IMR-90 (cell line): Measurements from ENCODE around the gene CCDC38. TPM values are rescaled to one million over a fixed set of nuclear protein-coding genes. Genes with fewer than 3 reads are reported as not detected.

Source experiments
- ATAC-seq: fragments of 200-7000 bp; cut with Tn5 transposase; 2 replicates; pipeline ENCODE4 v1.9.1; 2020; ENCODE audit warnings: low read depth, mild to moderate bottlenecking, moderate library complexity
- BruUV-seq: library from RNA; stranded (reverse); fragments of 400-500 nt; replicated peaks from 2 replicates; lab custom pipeline; 2021; lab: Mats Ljungman, UMichigan
- CTCF ChIA-PET: fragments of 300-600 bp; formaldehyde crosslinking; extraction: SDS; loops from one replicate; lab custom pipeline; 2021; ENCODE audit warnings: antibody characterized with exemption; lab: Yijun Ruan, JAX
- POLR2A ChIA-PET: fragments of 300-600 bp; sonication (Branson Sonifier 250); formaldehyde crosslinking; loops from one replicate; lab custom pipeline; 2022; ENCODE audit warnings: antibody characterized with exemption; ENCODE audit not compliant: unreplicated experiment; lab: Charles Lee
- DNase-seq: peaks from one replicate; pipeline ENCODE4 v3.0.0; 2013
- H2AFZ ChIP-seq: replicated peaks from 2 replicates; pipeline ENCODE3; 2013; ENCODE audit warnings: low read length, mild to moderate bottlenecking; ENCODE audit not compliant: poor library complexity
- H2AK5ac ChIP-seq: 2 replicates; pipeline ENCODE4 v1.6.1; 2013; ENCODE audit warnings: low read depth, low read length, inconsistent platforms
- H2AK9ac ChIP-seq: replicated peaks from 2 replicates; pipeline ENCODE3; 2013; ENCODE audit warnings: mild to moderate bottlenecking, low read depth, low read length, moderate library complexity; ENCODE audit not compliant: poor library complexity
- H2BK120ac ChIP-seq: 2 replicates; pipeline ENCODE4 v1.6.1; 2013; ENCODE audit warnings: low read depth, low read length, inconsistent platforms
- H2BK15ac ChIP-seq: 3 replicates; pipeline ENCODE4 v1.6.1; 2013; ENCODE audit warnings: low read depth, low read length, inconsistent platforms
- H2BK20ac ChIP-seq: 2 replicates; pipeline ENCODE4 v1.6.1; 2013; ENCODE audit warnings: low read depth, mild to moderate bottlenecking, inconsistent platforms, low read length, moderate library complexity
- H2BK5ac ChIP-seq: 2 replicates; pipeline ENCODE4 v1.6.1; 2013; ENCODE audit warnings: mild to moderate bottlenecking, low read depth, low read length, inconsistent platforms; ENCODE audit not compliant: poor library complexity, severe bottlenecking
- H3K14ac ChIP-seq: replicated peaks from 2 replicates; pipeline ENCODE4 v1.6.1; 2013; ENCODE audit warnings: low read depth, low read length, inconsistent platforms
- H3K18ac ChIP-seq: 2 replicates; pipeline ENCODE4 v1.6.1; 2013; ENCODE audit warnings: low read depth, low read length, control low read depth
- H3K23ac ChIP-seq: 2 replicates; pipeline ENCODE4 v1.6.1; 2013; ENCODE audit warnings: low read depth, low read length, inconsistent platforms
- H3K27ac ChIP-seq: 2 replicates; pipeline ENCODE4 v1.5.1; 2013; ENCODE audit warnings: mild to moderate bottlenecking, control low read depth, low read length; ENCODE audit not compliant: insufficient read depth
- H3K27me3 ChIP-seq: 2 replicates; pipeline ENCODE4 v1.6.1; 2013; ENCODE audit warnings: low read length; ENCODE audit not compliant: control insufficient read depth, insufficient read depth
- H3K36me3 ChIP-seq: 2 replicates; pipeline ENCODE4 v1.6.1; 2013; ENCODE audit warnings: low read length, mixed read lengths; ENCODE audit not compliant: control insufficient read depth, insufficient read depth
- H3K4ac ChIP-seq: 2 replicates; pipeline ENCODE4 v1.6.1; 2013; ENCODE audit warnings: low read depth, low read length, inconsistent platforms
- H3K4me1 ChIP-seq: 2 replicates; pipeline ENCODE4 v1.6.1; 2013; ENCODE audit warnings: low read length, mixed read lengths; ENCODE audit not compliant: control insufficient read depth, insufficient read depth
- H3K4me2 ChIP-seq: 2 replicates; pipeline ENCODE4 v1.6.1; 2013; ENCODE audit warnings: low read depth, mild to moderate bottlenecking, control low read depth, low read length, moderate library complexity
- H3K4me3 ChIP-seq: 2 replicates; pipeline ENCODE4 v1.5.1; 2013; ENCODE audit warnings: low read depth, mild to moderate bottlenecking, control low read depth, low read length, moderate library complexity; ENCODE audit not compliant: insufficient read depth
- H3K56ac ChIP-seq: 2 replicates; pipeline ENCODE4 v1.6.1; 2013; ENCODE audit warnings: low read length, inconsistent platforms; ENCODE audit not compliant: insufficient read depth; ENCODE audit errors: extremely low read depth
- H3K79me1 ChIP-seq, 2 experiments: 2 replicates each; pipeline ENCODE4 v1.6.1; 2013; ENCODE audit warnings: low read length in 2 of 2, inconsistent platforms in 1 of 2, low read depth in 1 of 2
- H3K9ac ChIP-seq: 2 replicates; pipeline ENCODE4 v1.6.1; 2013; ENCODE audit warnings: low read depth, low read length, control low read depth
- H3K9me1 ChIP-seq: 2 replicates; pipeline ENCODE4 v1.6.1; 2013; ENCODE audit warnings: low read length, inconsistent platforms; ENCODE audit not compliant: insufficient read depth
- H3K9me3 ChIP-seq: 2 replicates; pipeline ENCODE4 v1.6.1; 2013; ENCODE audit warnings: low read length; ENCODE audit not compliant: control insufficient read depth, insufficient read depth
- H4K20me1 ChIP-seq: 2 replicates; pipeline ENCODE4 v1.6.1; 2013; ENCODE audit warnings: low read length, inconsistent platforms; ENCODE audit not compliant: insufficient read depth
- H4K5ac ChIP-seq: 2 replicates; pipeline ENCODE4 v1.6.1; 2013; ENCODE audit warnings: mild to moderate bottlenecking, low read depth, low read length, control low read depth
- H4K8ac ChIP-seq, 2 experiments: 2 replicates each; pipeline ENCODE4 v1.6.1; 2013; ENCODE audit warnings: low read depth in 2 of 2, low read length in 2 of 2, control low read depth in 1 of 2, inconsistent platforms in 1 of 2
- H4K91ac ChIP-seq: 2 replicates; pipeline ENCODE4 v1.6.1; 2013; ENCODE audit warnings: low read depth, low read length, inconsistent platforms; ENCODE audit not compliant: insufficient read depth
- CHD1 ChIP-seq: IDR thresholded peaks from 2 replicates; pipeline ENCODE4 v1.6.1; 2012; ENCODE audit warnings: low read depth, low read length, improper control_type of control experiment
- MAFK ChIP-seq: IDR thresholded peaks from 2 replicates; pipeline ENCODE4 v1.6.1; 2012; ENCODE audit warnings: low read depth, low read length, improper control_type of control experiment
- RCOR1 ChIP-seq: IDR thresholded peaks from 2 replicates; pipeline ENCODE4 v1.6.1; 2012; ENCODE audit warnings: mild to moderate bottlenecking, low read length, improper control_type of control experiment; ENCODE audit not compliant: insufficient replicate concordance
- RFX5 ChIP-seq: IDR thresholded peaks from 2 replicates; pipeline ENCODE4 v1.8.0; 2012; ENCODE audit warnings: low read depth, mild to moderate bottlenecking, low read length, moderate library complexity
- WGBS, 2 experiments: methylation state at CpG; one replicate each; pipeline versions ENCODE4 v1.1.5 to v1.1.7; 2013; ENCODE audit warnings: missing lambda C conversion rate in 2 of 2; ENCODE audit not compliant: insufficient read length in 1 of 2; ENCODE audit errors: extremely low coverage in 2 of 2; 5-methylcytosine and 5-hydroxymethylcytosine counted together
- dilution Hi-C: fragments of 300-500 bp; cut with HindIII; formaldehyde crosslinking; loops from one replicate; pipeline ENCODE4 v1.14.3; 2018; ENCODE audit warnings: low sequenced_read_pairs; ENCODE audit not compliant: unreplicated experiment
- in situ Hi-C: fragments of 300-500 bp; cut with MboI; formaldehyde crosslinking; loops from 3 replicates; pipeline ENCODE4 v1.14.3; 2019; ENCODE audit warnings: low sequenced_read_pairs, inconsistent platforms, mixed read lengths
- intact Hi-C: fragments of 100-400 bp; cut with micrococcal nuclease; formaldehyde crosslinking; loops from 2 replicates; pipeline ENCODE4 v1.10.0; 2022
- polyA plus RNA-seq, 3 experiments: library from polyadenylated mRNA; depleted of rRNA; stranded (reverse); fragments of >200 nt; gene quantifications; 2 replicates each; pipeline ENCODE4 v1.2.3, GENCODE V29; 2012; ENCODE audit warnings: low replicate concordance in 1 of 3
- total RNA-seq: library from RNA; depleted of rRNA; stranded (reverse); fragments of >200 nt; gene quantifications from 2 replicates; pipeline ENCODE4 v1.2.3, GENCODE V29; 2012

Gene CCDC38
- total and polyA plus RNA-seq, 2 of the 4 experiments (the other 2 are of a cell fraction) = not detected

DNA sequence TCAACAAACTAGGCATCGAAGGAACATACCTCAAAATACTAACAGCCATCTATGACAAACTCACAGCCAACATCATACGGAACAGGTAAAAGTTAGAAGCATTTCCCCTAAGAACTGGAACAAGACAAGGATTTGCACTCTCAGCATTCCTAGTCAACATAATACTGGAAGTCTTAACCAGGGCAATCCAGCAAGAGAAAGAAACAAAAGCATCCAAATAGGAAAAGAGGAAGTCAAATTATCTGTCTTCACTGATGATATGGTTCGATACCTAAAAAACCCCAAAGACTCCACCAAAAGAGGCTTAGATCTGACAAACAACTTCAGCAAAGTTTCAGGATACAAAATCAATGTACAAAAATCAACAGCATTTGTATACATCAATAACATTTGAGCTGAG is 32.5 kb downstream of the CCDC38 start:
- no TSS peak for BruUV-seq
- dilution Hi-C loops = no loop called here
- Histone ChIP-seq H3K4me1 (no peaks in the 10 kb centered on the region), H2BK5ac (no peak overlapping the region), H3K18ac (no peak overlapping the region), H4K5ac (no peak overlapping the region), H2BK120ac (no peak overlapping the region), H3K9ac (no peak overlapping the region), H2AK9ac (no peak overlapping the region), H3K9me3 (no peaks in the 10 kb centered on the region), H2BK15ac (no peak overlapping the region), H3K23ac (no peak overlapping the region), H3K79me1 (no peaks in the 10 kb centered on the region), H2AK5ac (no peak overlapping the region), H2BK20ac (no peak overlapping the region), H3K9me1 (no peaks in the 10 kb centered on the region), H4K20me1 (no peaks in the 10 kb centered on the region), H4K8ac (no peak overlapping the region), H4K91ac (no peak overlapping the region), H3K27me3 (no peaks in the 10 kb centered on the region), H3K4ac (no peak overlapping the region), H3K14ac (no peak overlapping the region), H3K4me3 (no peak overlapping the region), H3K56ac (no peak overlapping the region), H2AFZ (no peak overlapping the region), H3K4me2 (no peak overlapping the region), H3K27ac (no peak overlapping the region), H3K36me3 (no peaks in the 10 kb centered on the region)
- ATAC-seq (no peak), DNase-seq (no peak)
- POLR2A ChIA-PET = no interaction called here
- TF ChIP-seq MAFK (peak; percentile 47), CHD1 (no peak), RCOR1 (no peak), RFX5 (no peak)
- intact Hi-C loops = no loop called here
- in situ Hi-C loops = no loop called here
- CTCF ChIA-PET = no interaction called here
- WGBS, 2 experiments = no CpG with 5 or more reads among the region's 3 CpGs
